Measurements from ENCODE around the gene FAR2.

Gene FAR2

GRCh38 chr12:29148911-29149690, at the start of gene FAR2 (continued):
- no peak for TF ChIP-seq ZNF580 (tag by site-specific recombination; IDR thresholded peaks at IDR 0.05)
- no peak for TF ChIP-seq ZFP69B (tag by site-specific recombination; IDR thresholded peaks at IDR 0.05)
- no peak for TF ChIP-seq ZNF549 (tag by site-specific recombination; IDR thresholded peaks at IDR 0.05)
- TF ChIP-seq ZNF658 (tag by site-specific recombination; IDR thresholded peaks at IDR 0.05), result no peak
- TF ChIP-seq OVOL3 (tag by site-specific recombination; IDR thresholded peaks at IDR 0.05), result no peak
- TF ChIP-seq HOXA7 (CRISPR knock-in tag; IDR thresholded peaks at IDR 0.05; ENCODE audit: borderline replicate concordance), result no peak
- TF ChIP-seq ZNF341 (tag by site-specific recombination; IDR thresholded peaks at IDR 0.05; ENCODE audit: low read depth), result no peak; the same call in none of the 2 replicates
- TF ChIP-seq ZNF19 (tag by site-specific recombination; IDR thresholded peaks at IDR 0.05; ENCODE audit: low read depth), result no peak
- peak; percentile 91 for TF ChIP-seq EGR2 (tag by site-specific recombination; IDR thresholded peaks at IDR 0.05; ENCODE audit: low read depth)
- 0 out of 2 replicates have a peak, but pooled peaks have one; percentile 32 for TF ChIP-seq ZBTB17 (tag by site-specific recombination; IDR thresholded peaks at IDR 0.05)
- peak; percentile 89 for TF ChIP-seq ZFHX2 (tag by site-specific recombination; conservative IDR thresholded peaks at IDR 0.05)
- no peak for TF ChIP-seq TRIM28 (IDR thresholded peaks at IDR 0.05; ENCODE audit: borderline replicate concordance, low read length)
- TF ChIP-seq ZNF239 (tag by site-specific recombination; IDR thresholded peaks at IDR 0.05), result no peak
- TF ChIP-seq ZBTB49 (tag by site-specific recombination; IDR thresholded peaks at IDR 0.05; ENCODE audit: low read depth), result no peak
- TF ChIP-seq ZNF621 (tag by site-specific recombination; IDR thresholded peaks at IDR 0.05), result no peak
- no peak for TF ChIP-seq ZNF146 (tag by site-specific recombination; IDR thresholded peaks at IDR 0.05)
- TF ChIP-seq ZNF174 (tag by site-specific recombination; IDR thresholded peaks at IDR 0.05), result no peak
- TF ChIP-seq, protein P1, sequence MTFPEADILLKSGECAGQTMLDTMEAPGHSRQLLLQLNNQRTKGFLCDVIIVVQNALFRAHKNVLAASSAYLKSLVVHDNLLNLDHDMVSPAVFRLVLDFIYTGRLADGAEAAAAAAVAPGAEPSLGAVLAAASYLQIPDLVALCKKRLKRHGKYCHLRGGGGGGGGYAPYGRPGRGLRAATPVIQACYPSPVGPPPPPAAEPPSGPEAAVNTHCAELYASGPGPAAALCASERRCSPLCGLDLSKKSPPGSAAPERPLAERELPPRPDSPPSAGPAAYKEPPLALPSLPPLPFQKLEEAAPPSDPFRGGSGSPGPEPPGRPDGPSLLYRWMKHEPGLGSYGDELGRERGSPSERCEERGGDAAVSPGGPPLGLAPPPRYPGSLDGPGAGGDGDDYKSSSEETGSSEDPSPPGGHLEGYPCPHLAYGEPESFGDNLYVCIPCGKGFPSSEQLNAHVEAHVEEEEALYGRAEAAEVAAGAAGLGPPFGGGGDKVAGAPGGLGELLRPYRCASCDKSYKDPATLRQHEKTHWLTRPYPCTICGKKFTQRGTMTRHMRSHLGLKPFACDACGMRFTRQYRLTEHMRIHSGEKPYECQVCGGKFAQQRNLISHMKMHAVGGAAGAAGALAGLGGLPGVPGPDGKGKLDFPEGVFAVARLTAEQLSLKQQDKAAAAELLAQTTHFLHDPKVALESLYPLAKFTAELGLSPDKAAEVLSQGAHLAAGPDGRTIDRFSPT (tag by site-specific recombination; IDR thresholded peaks at IDR 0.05), result peak; percentile 59; the same call in 1 of the 2 replicates
- peak; percentile 89 for TF ChIP-seq GLIS2 (tag by site-specific recombination; IDR thresholded peaks at IDR 0.05)
- TF ChIP-seq ZNF394 (tag by site-specific recombination; IDR thresholded peaks at IDR 0.05; ENCODE audit: borderline replicate concordance), result no peak; the same call in 1 of the 2 replicates
- TF ChIP-seq ZNF701 (tag by site-specific recombination; IDR thresholded peaks at IDR 0.05), result no peak
- TF ChIP-seq ZNF837 (tag by site-specific recombination; IDR thresholded peaks at IDR 0.05), result no peak
- no peak for TF ChIP-seq RBAK (tag by site-specific recombination; IDR thresholded peaks at IDR 0.05)
- TF ChIP-seq ZNF48 (tag by site-specific recombination; IDR thresholded peaks at IDR 0.05), result no peak
- TF ChIP-seq ZNF362 (tag by site-specific recombination; IDR thresholded peaks at IDR 0.05), result no peak
- TF ChIP-seq, protein P2, sequence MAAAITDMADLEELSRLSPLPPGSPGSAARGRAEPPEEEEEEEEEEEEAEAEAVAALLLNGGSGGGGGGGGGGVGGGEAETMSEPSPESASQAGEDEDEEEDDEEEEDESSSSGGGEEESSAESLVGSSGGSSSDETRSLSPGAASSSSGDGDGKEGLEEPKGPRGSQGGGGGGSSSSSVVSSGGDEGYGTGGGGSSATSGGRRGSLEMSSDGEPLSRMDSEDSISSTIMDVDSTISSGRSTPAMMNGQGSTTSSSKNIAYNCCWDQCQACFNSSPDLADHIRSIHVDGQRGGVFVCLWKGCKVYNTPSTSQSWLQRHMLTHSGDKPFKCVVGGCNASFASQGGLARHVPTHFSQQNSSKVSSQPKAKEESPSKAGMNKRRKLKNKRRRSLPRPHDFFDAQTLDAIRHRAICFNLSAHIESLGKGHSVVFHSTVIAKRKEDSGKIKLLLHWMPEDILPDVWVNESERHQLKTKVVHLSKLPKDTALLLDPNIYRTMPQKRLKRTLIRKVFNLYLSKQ (tag by site-specific recombination; IDR thresholded peaks at IDR 0.05; ENCODE audit: borderline replicate concordance), result no peak
- TF ChIP-seq ZSCAN18 (tag by site-specific recombination; IDR thresholded peaks at IDR 0.05), result no peak
- no peak for TF ChIP-seq ZNF426 (tag by site-specific recombination; IDR thresholded peaks at IDR 0.05)
- TF ChIP-seq ZNF132 (tag by site-specific recombination; IDR thresholded peaks at IDR 0.05; ENCODE audit: borderline replicate concordance), result no peak
- TF ChIP-seq ZNF560 (tag by site-specific recombination; IDR thresholded peaks at IDR 0.05; ENCODE audit: borderline replicate concordance), result no peak
